Common myeloid progenitor, CD34-positive (primary cell): ENCODE measurements around the gene PTGR3.

ENCODE experiments used
- CTCF ChIA-PET: fragments of 350-600 bp; sonication (Branson Sonifier 250); formaldehyde crosslinking; loops from one replicate; lab custom pipeline; 2021; ENCODE audit warnings: antibody characterized with exemption; lab: Charles Lee
- POLR2A ChIA-PET: fragments of 350-600 bp; sonication (Branson Sonifier 250); formaldehyde crosslinking; loops from one replicate; lab custom pipeline; 2021; ENCODE audit warnings: antibody characterized with exemption; lab: Charles Lee
- DNase-seq, 3 donors: peaks; one replicate each; pipeline versions ENCODE4 v3.0.0 to v3.0.0-alpha.2; 2013
- H3K27ac ChIP-seq, 2 experiments: 1 replicate in 1 of 2; 2 replicates in 1 of 2; pipeline ENCODE4 v1.7.0; 2013; ENCODE audit warnings: inconsistent platforms in 2 of 2, low read length in 2 of 2, mild to moderate bottlenecking in 2 of 2, low read depth in 1 of 2, moderate library complexity in 1 of 2; ENCODE audit not compliant: severe bottlenecking in 2 of 2, insufficient read depth in 1 of 2, poor library complexity in 1 of 2
- H3K27me3 ChIP-seq, 5 experiments: replicated peaks in 2 of 5; 1 replicate in 3 of 5; 2 replicates in 2 of 5; pipeline versions ENCODE4 v1.6.1 to v1.7.0; 2013; ENCODE audit warnings: low read length in 4 of 5, mild to moderate bottlenecking in 2 of 5, moderate library complexity in 2 of 5, inconsistent platforms in 1 of 5; ENCODE audit not compliant: insufficient read depth in 5 of 5, control insufficient read depth in 4 of 5
- H3K36me3 ChIP-seq, 4 experiments: 1 replicate in 2 of 4; 2 replicates in 2 of 4; pipeline versions ENCODE4 v1.6.1 to v1.7.0; 2013; ENCODE audit warnings: low read length in 3 of 4, control low read depth in 1 of 4, mild to moderate bottlenecking in 1 of 4; ENCODE audit not compliant: control insufficient read depth in 4 of 4, insufficient read depth in 4 of 4
- H3K4me1 ChIP-seq, 4 experiments: 1 replicate in 3 of 4; 2 replicates in 1 of 4; pipeline versions ENCODE4 v1.6.1 to v1.7.1; 2013; ENCODE audit warnings: low read length in 3 of 4, mild to moderate bottlenecking in 3 of 4, control low read depth in 1 of 4, inconsistent platforms in 1 of 4, moderate library complexity in 1 of 4; ENCODE audit not compliant: control insufficient read depth in 4 of 4, insufficient read depth in 4 of 4; ENCODE audit errors: control extremely low read depth in 1 of 4
- H3K4me3 ChIP-seq, 7 experiments: 1 replicate in 4 of 7; 2 replicates in 3 of 7; pipeline versions ENCODE4 v1.5.1 to v1.7.0; 2013; ENCODE audit warnings: mild to moderate bottlenecking in 7 of 7, low read length in 6 of 7, moderate library complexity in 6 of 7, inconsistent platforms in 2 of 7, low read depth in 2 of 7, control low read depth in 1 of 7; ENCODE audit not compliant: insufficient read depth in 4 of 7, control insufficient read depth in 1 of 7; ENCODE audit errors: extremely low read depth in 1 of 7
- H3K9me3 ChIP-seq, 5 experiments: 1 replicate in 4 of 5; 2 replicates in 1 of 5; pipeline versions ENCODE4 v1.6.1 to v1.7.1; 2013; ENCODE audit warnings: low read length in 4 of 5, mild to moderate bottlenecking in 2 of 5, inconsistent platforms in 1 of 5, low read depth in 1 of 5, moderate library complexity in 1 of 5; ENCODE audit not compliant: control insufficient read depth in 4 of 5, insufficient read depth in 2 of 5; ENCODE audit errors: control extremely low read depth in 1 of 5
- WGBS: methylation state at CpG from one replicate; pipeline ENCODE4 v1.1.5; 2013; ENCODE audit not compliant: insufficient coverage; 5-methylcytosine and 5-hydroxymethylcytosine counted together

The PTGR3 gene

GRCh38 chr18:75183524-75183923 lies 25.4 kb downstream of the PTGR3 start:
- H3K9me3 ChIP-seq = peaks cover 0 to 7% (median 1%) of the 10 kb centered on the region in 5 experiments
- no peak overlapping the region for H3K4me3 ChIP-seq
- WGBS = 91% methylated on average over 5 of the region's 5 CpGs
- no peak for DNase-seq
- H3K27ac ChIP-seq = no peak overlapping the region
- no peaks in the 10 kb centered on the region for H3K36me3 ChIP-seq
- ChIA-PET CTCF (interaction anchor here (1.3 kb wide), 1 partner anchor 16 kb away, joined by 3 read pairs; no protein-coding TSS in a partner anchor), POLR2A (no interaction called here)
- no peaks in the 10 kb centered on the region for H3K27me3 ChIP-seq
- H3K4me1 ChIP-seq = peaks cover 0 to 6% (median 0%) of the 10 kb centered on the region in 4 experiments

- ChIA-PET CTCF (no interaction called here), POLR2A (no interaction called here)
- H3K36me3 ChIP-seq = no peaks in the 10 kb centered on the region
- H3K9me3 ChIP-seq = peaks cover 0 to 3% (median 0%) of the 10 kb centered on the region in 5 experiments
- no peaks in the 10 kb centered on the region for H3K27me3 ChIP-seq
- no peak for DNase-seq
- no peak overlapping the region for H3K4me3 ChIP-seq
- WGBS = 100% methylated on average over 3 of the region's 13 CpGs
- no peak overlapping the region for H3K27ac ChIP-seq
- H3K4me1 ChIP-seq = peaks cover 0 to 3% (median 0%) of the 10 kb centered on the region in 4 experiments
Observed at GRCh38 chr18:75179819-75180600, 28.9 kb downstream of the PTGR3 start.

- H3K4me1 ChIP-seq = peaks cover 0 to 12% (median 8%) of the 10 kb centered on the region in 4 experiments
- H3K9me3 ChIP-seq = peaks cover 0 to 3% (median 0%) of the 10 kb centered on the region in 5 experiments
- CTCF ChIA-PET = no interaction called here
- H3K4me3 ChIP-seq = no peak overlapping the region
- H3K27me3 ChIP-seq = no peaks in the 10 kb centered on the region
- POLR2A ChIA-PET = no interaction called here
- H3K36me3 ChIP-seq = no peaks in the 10 kb centered on the region
- no peak for DNase-seq
- WGBS = 98% methylated on average over 11 of the region's 11 CpGs
- no peak overlapping the region for H3K27ac ChIP-seq
Observed at GRCh38 chr18:75178376-75178775, 30.6 kb downstream of the PTGR3 start.

GRCh38 chr18:75176849-75177248 lies 32.1 kb downstream of the PTGR3 start:
- CTCF ChIA-PET = no interaction called here
- Histone ChIP-seq H3K9me3 (no peaks in the 10 kb centered on the region), H3K4me3 (no peak overlapping the region), H3K36me3 (no peaks in the 10 kb centered on the region), H3K27ac (no peak overlapping the region), H3K27me3 (no peaks in the 10 kb centered on the region), H3K4me1 (peaks cover 0 to 14% (median 9%) of the 10 kb centered on the region in 4 experiments)
- no peak for DNase-seq
- 97% methylated on average over 4 of the region's 8 CpGs for WGBS
- POLR2A ChIA-PET = no interaction called here

- ChIA-PET POLR2A (no interaction called here), CTCF (interaction anchor here (0.9 to 1.8 kb wide), 3 partner anchors 9 to 26 kb away, joined by 3 to 4 read pairs (median 3); no protein-coding TSS in a partner anchor)
- Histone ChIP-seq H3K4me1 (peaks cover 0 to 14% (median 9%) of the 10 kb centered on the region in 4 experiments), H3K27me3 (peaks cover 0 to 2% (median 0%) of the 10 kb centered on the region in 5 experiments), H3K9me3 (no peaks in the 10 kb centered on the region), H3K36me3 (no peaks in the 10 kb centered on the region), H3K27ac (no peak overlapping the region), H3K4me3 (no peak overlapping the region)
- WGBS = 50% methylated on average over 1 of the region's 4 CpGs
- DNase-seq = peak in 2 of 3 donors; percentile 54 to 65
Observed at GRCh38 chr18:75173738-75174137, 35.2 kb downstream of the PTGR3 start.

GRCh38 chr18:75173125-75173432 lies 35.9 kb downstream of the PTGR3 start:
- H3K27ac ChIP-seq = no peak overlapping the region
- WGBS = 67% methylated on average over 5 of the region's 5 CpGs
- CTCF ChIA-PET = interaction anchor here (1.1 to 1.8 kb wide), 2 partner anchors 8 to 15 kb away, joined by 3 to 4 read pairs; no protein-coding TSS in a partner anchor
- peak; percentile 15 to 34 (median 33) for DNase-seq
- H3K4me3 ChIP-seq = no peak overlapping the region
- H3K36me3 ChIP-seq = no peaks in the 10 kb centered on the region
- H3K27me3 ChIP-seq = peaks cover 0 to 2% (median 0%) of the 10 kb centered on the region in 5 experiments
- POLR2A ChIA-PET = no interaction called here
- no peaks in the 10 kb centered on the region for H3K9me3 ChIP-seq
- H3K4me1 ChIP-seq = peaks cover 0 to 14% (median 9%) of the 10 kb centered on the region in 4 experiments
